ENCODE measurements around the gene SECTM1. TPM values are rescaled to one million over a fixed set of nuclear protein-coding genes. Genes with fewer than 3 reads are reported as not detected.

The SECTM1 gene
- total RNA-seq, 1 donor from 2014 or later: 0.27 TPM

GRCh38 chr17:82371333-82372248, 38.0 kb upstream of the SECTM1 start, which contains the start of gene UTS2R:
UTS2R (plus strand) TSS chr17:82371765; CDS start chr17:82374325, 2,560 bp downstream.
- Histone ChIP-seq H2AFZ (ENCODE audit: low read depth, low read length) (peak within 1 kb of the TSS; percentile 17), H3K27ac (ENCODE audit: low read depth, low read length) (no peak within 1 kb of the TSS), H3K9me3 (ENCODE audit: insufficient read depth, low read depth, low read length) (no peaks in the 10 kb centered on the region), H3K4me2 (ENCODE audit: low read length) (peak within 1 kb of the TSS; percentile 62), H3K27me3 (ENCODE audit: insufficient read depth, low read length) (peaks cover 48% of the 10 kb centered on the region), H4K20me1 (ENCODE audit: insufficient read depth, low read length) (no peaks in the 10 kb centered on the region), H3K9ac (ENCODE audit: low read length) (no peak within 1 kb of the TSS), H3K4me3 (ENCODE audit: insufficient read depth, low read depth, low read length) (no peak within 1 kb of the TSS), H3K4me1 (ENCODE audit: insufficient read depth, low read length) (no peaks in the 10 kb centered on the region), H3K36me3 (ENCODE audit: insufficient read depth, low read length) (no peaks in the 10 kb centered on the region), H3K79me2 (ENCODE audit: insufficient read depth, low read length) (no peaks in the 10 kb centered on the region)
- H3K36me3 Mint-ChIP-seq (ENCODE audit: low read depth, unreplicated experiment): no peaks in the 10 kb centered on the region
- H3K27ac Mint-ChIP-seq (ENCODE audit: unreplicated experiment): no peak within 1 kb of the TSS
- DNase-seq (ENCODE audit: low read depth) (no peak), FAIRE-seq (no peak)
- no peak within 1 kb of the TSS for H3K4me3 Mint-ChIP-seq (ENCODE audit: unreplicated experiment)
- TF ChIP-seq EZH2 (IDR thresholded peaks at IDR 0.05; ENCODE audit: insufficient read depth, low read length): peak; percentile 86
- TF ChIP-seq, protein P1, sequence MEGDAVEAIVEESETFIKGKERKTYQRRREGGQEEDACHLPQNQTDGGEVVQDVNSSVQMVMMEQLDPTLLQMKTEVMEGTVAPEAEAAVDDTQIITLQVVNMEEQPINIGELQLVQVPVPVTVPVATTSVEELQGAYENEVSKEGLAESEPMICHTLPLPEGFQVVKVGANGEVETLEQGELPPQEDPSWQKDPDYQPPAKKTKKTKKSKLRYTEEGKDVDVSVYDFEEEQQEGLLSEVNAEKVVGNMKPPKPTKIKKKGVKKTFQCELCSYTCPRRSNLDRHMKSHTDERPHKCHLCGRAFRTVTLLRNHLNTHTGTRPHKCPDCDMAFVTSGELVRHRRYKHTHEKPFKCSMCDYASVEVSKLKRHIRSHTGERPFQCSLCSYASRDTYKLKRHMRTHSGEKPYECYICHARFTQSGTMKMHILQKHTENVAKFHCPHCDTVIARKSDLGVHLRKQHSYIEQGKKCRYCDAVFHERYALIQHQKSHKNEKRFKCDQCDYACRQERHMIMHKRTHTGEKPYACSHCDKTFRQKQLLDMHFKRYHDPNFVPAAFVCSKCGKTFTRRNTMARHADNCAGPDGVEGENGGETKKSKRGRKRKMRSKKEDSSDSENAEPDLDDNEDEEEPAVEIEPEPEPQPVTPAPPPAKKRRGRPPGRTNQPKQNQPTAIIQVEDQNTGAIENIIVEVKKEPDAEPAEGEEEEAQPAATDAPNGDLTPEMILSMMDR (IDR thresholded peaks at IDR 0.05; ENCODE audit: insufficient read depth, low read depth, low read length): no peak
- H3K27me3 Mint-ChIP-seq (ENCODE audit: low read depth, unreplicated experiment): peaks cover 47% of the 10 kb centered on the region
- no peaks in the 10 kb centered on the region for H3K4me1 Mint-ChIP-seq (ENCODE audit: low read depth, unreplicated experiment)
- no peaks in the 10 kb centered on the region for H3K9me3 Mint-ChIP-seq (ENCODE audit: unreplicated experiment)

GRCh38 chr17:82370471-82371332, 37.1 kb upstream of the SECTM1 start:
- no peak overlapping the region for H3K4me3 ChIP-seq (ENCODE audit: insufficient read depth, low read depth, low read length)
- peaks cover 45% of the 10 kb centered on the region for H3K27me3 ChIP-seq (ENCODE audit: insufficient read depth, low read length)
- no peak overlapping the region for H3K27ac ChIP-seq (ENCODE audit: low read depth, low read length)
- H3K36me3 Mint-ChIP-seq (ENCODE audit: low read depth, unreplicated experiment): no peaks in the 10 kb centered on the region
- H3K9me3 ChIP-seq (ENCODE audit: insufficient read depth, low read depth, low read length): no peaks in the 10 kb centered on the region
- H3K9ac ChIP-seq (ENCODE audit: low read length): no peak overlapping the region
- H3K4me1 Mint-ChIP-seq (ENCODE audit: low read depth, unreplicated experiment): peaks cover under 1% of the 10 kb centered on the region
- DNase-seq (ENCODE audit: low read depth) (no peak), FAIRE-seq (no peak)
- H3K4me2 ChIP-seq (ENCODE audit: low read length): peak overlapping the region; percentile 62
- H3K27ac Mint-ChIP-seq (ENCODE audit: unreplicated experiment): no peak overlapping the region
- H3K9me3 Mint-ChIP-seq (ENCODE audit: unreplicated experiment): no peaks in the 10 kb centered on the region
- peaks cover 42% of the 10 kb centered on the region for H3K27me3 Mint-ChIP-seq (ENCODE audit: low read depth, unreplicated experiment)
- no peaks in the 10 kb centered on the region for H3K36me3 ChIP-seq (ENCODE audit: insufficient read depth, low read length)
- no peaks in the 10 kb centered on the region for H3K79me2 ChIP-seq (ENCODE audit: insufficient read depth, low read length)
- H3K4me3 Mint-ChIP-seq (ENCODE audit: unreplicated experiment): no peak overlapping the region
- H3K4me1 ChIP-seq (ENCODE audit: insufficient read depth, low read length): no peaks in the 10 kb centered on the region
- TF ChIP-seq, protein P1 (IDR thresholded peaks at IDR 0.05; ENCODE audit: insufficient read depth, low read depth, low read length): no peak
- no peak for TF ChIP-seq EZH2 (IDR thresholded peaks at IDR 0.05; ENCODE audit: insufficient read depth, low read length)
- no peaks in the 10 kb centered on the region for H4K20me1 ChIP-seq (ENCODE audit: insufficient read depth, low read length)
- peak overlapping the region; percentile 17 for H2AFZ ChIP-seq (ENCODE audit: low read depth, low read length)
